Measurements from ENCODE around the gene VWA5B1. TPM values are rescaled to one million over a fixed set of nuclear protein-coding genes. Genes with fewer than 3 reads are reported as not detected.

The VWA5B1 gene
- total and polyA plus RNA-seq, 2 of the 8 experiments (the other 6 are each of a cell fraction or from before 2014, with no cell fraction given), result 0.54 to 2.3 TPM

GRCh38 chr1:20317471-20317870, 26.8 kb downstream of the VWA5B1 start:
- H3K36me3 ChIP-seq (ENCODE audit: control insufficient read depth in 2 of 4, insufficient read depth in 4 of 4, low read length in 3 of 4), result no peaks in the 10 kb centered on the region
- no peak overlapping the region for H3K9ac ChIP-seq (replicated peaks in 1 of 4; ENCODE audit: extremely low read depth in 1 of 4, low read depth in 3 of 4, low read length in 3 of 4)
- H3K4ac ChIP-seq (replicated peaks; ENCODE audit: insufficient read length, low read depth, low read length), result no peak overlapping the region
- H3K4me3 ChIP-seq (ENCODE audit: extremely low read depth in 1 of 4, insufficient read depth in 2 of 4, low read depth in 3 of 4, low read length in 4 of 4), result no peak overlapping the region
- H2BK5ac ChIP-seq (ENCODE audit: low read depth, low read length), result no peak overlapping the region
- WGBS, 2 experiments (ENCODE audit: extremely low coverage in 1 of 2, insufficient coverage in 1 of 2, insufficient read length in 1 of 2, insufficient replicate concordance in 2 of 2, low coverage in 1 of 2, low lambda C conversion rate in 2 of 2, missing lambda C conversion rate in 1 of 2), result 86% methylated on average over 11 of the region's 11 CpGs; no CpG with 5 or more reads in 1 of the 2 experiments
- no peaks in the 10 kb centered on the region for H3K4me1 ChIP-seq (replicated peaks in 1 of 4; ENCODE audit: control insufficient read depth in 3 of 4, insufficient read depth in 4 of 4, low read length in 3 of 4)
- TF ChIP-seq CHD2 (IDR thresholded peaks at IDR 0.05; ENCODE audit: low read length) (no peak), RBBP5 (IDR thresholded peaks at IDR 0.05; ENCODE audit: borderline replicate concordance, low read depth, low read length) (no peak), TBP (IDR thresholded peaks at IDR 0.05; ENCODE audit: low read depth, low read length) (no peak), JUND (IDR thresholded peaks at IDR 0.05; ENCODE audit: low read length) (no peak), CBX8 (IDR thresholded peaks at IDR 0.05; ENCODE audit: borderline replicate concordance, low read depth, low read length) (no peak), GABPA (IDR thresholded peaks at IDR 0.05; ENCODE audit: borderline replicate concordance, insufficient read depth, low read length) (no peak), EGR1 (IDR thresholded peaks at IDR 0.05; ENCODE audit: borderline replicate concordance, low read depth, low read length) (no peak), CEBPB (IDR thresholded peaks at IDR 0.05; ENCODE audit: low read depth, low read length) (no peak), POLR2AphosphoS5 (IDR thresholded peaks at IDR 0.05; ENCODE audit: low read depth, low read length) (no peak), GTF2F1 (IDR thresholded peaks at IDR 0.05; ENCODE audit: borderline replicate concordance, low read depth, low read length) (no peak)
- no peaks in the 10 kb centered on the region for H3K9me3 ChIP-seq (ENCODE audit: insufficient read depth in 2 of 2, low read depth in 1 of 2, low read length in 1 of 2)
- H3K56ac ChIP-seq (replicated peaks; ENCODE audit: insufficient read length, low read depth, low read length), result no peak overlapping the region
- H2AK5ac ChIP-seq (ENCODE audit: low read depth, low read length), result no peak overlapping the region
- no peak overlapping the region for H3K18ac ChIP-seq (ENCODE audit: extremely low read depth, low read length)
- no peaks in the 10 kb centered on the region for H3K79me1 ChIP-seq (ENCODE audit: low read depth, low read length)
- no peaks in the 10 kb centered on the region for H4K20me1 ChIP-seq (replicated peaks in 1 of 2; ENCODE audit: control insufficient read depth in 1 of 2, insufficient read depth in 2 of 2, low read length in 2 of 2)
- no peak for DNase-seq (ENCODE audit: low read depth in 1 of 2, low spot score in 2 of 2)
- no peaks in the 10 kb centered on the region for H3K27me3 ChIP-seq (replicated peaks in 1 of 4; ENCODE audit: control insufficient read depth in 3 of 4, extremely low read depth in 1 of 4, insufficient read depth in 3 of 4, low read length in 3 of 4)
- H3K14ac ChIP-seq (ENCODE audit: insufficient read length), result no peak overlapping the region
- no peak overlapping the region for H4K8ac ChIP-seq (ENCODE audit: extremely low read depth, insufficient read depth, low read length)
- no peak overlapping the region for H2BK120ac ChIP-seq (replicated peaks; ENCODE audit: low read depth, low read length)
- H3K4me2 ChIP-seq (ENCODE audit: insufficient read depth in 1 of 2, low read depth in 2 of 2, low read length in 2 of 2), result no peak overlapping the region
- H2BK15ac ChIP-seq (ENCODE audit: low read length), result no peak overlapping the region
- POLR2A ChIA-PET (ENCODE audit: partially characterized antibody), result no interaction called here
- no peak overlapping the region for H4K5ac ChIP-seq (ENCODE audit: insufficient read length, low read depth, low read length)
- H3K23me2 ChIP-seq (ENCODE audit: low read depth, low read length), result no peaks in the 10 kb centered on the region
- H2BK12ac ChIP-seq (ENCODE audit: low read depth, low read length), result no peak overlapping the region
- H2BK20ac ChIP-seq (ENCODE audit: low read length), result no peak overlapping the region
- no peak overlapping the region for H4K91ac ChIP-seq (replicated peaks; ENCODE audit: insufficient read length, low read length)
- no peak overlapping the region for H3K23ac ChIP-seq (ENCODE audit: insufficient read length)
- H3K79me2 ChIP-seq (ENCODE audit: control insufficient read depth in 1 of 2, insufficient read depth in 2 of 2, low read length in 2 of 2), result no peaks in the 10 kb centered on the region
- no peak overlapping the region for H3K27ac ChIP-seq (ENCODE audit: low read depth, low read length)
- FAIRE-seq, result no peak
- CTCF ChIA-PET (ENCODE audit: partially characterized antibody), result interaction anchor here (0.6 to 2.2 kb wide), 5 partner anchors 13 to 216 kb away, joined by 3 to 9 read pairs (median 6); no protein-coding TSS in a partner anchor
- H2AFZ ChIP-seq (ENCODE audit: low read length), result no peak overlapping the region

All from H1 (cell line).